Stimulated activated CD4-positive, alpha-beta T cell treated with anti-CD3 and anti-CD28 coated beads, Interleukin-4, amount 100 ng/mL, for 1 hour (primary cell): ENCODE measurements around the gene CBX4.

Source experiments
- DNase-seq: peaks from one replicate; pipeline ENCODE4 v3.0.0-alpha.2; 2020

The CBX4 gene

DNA sequence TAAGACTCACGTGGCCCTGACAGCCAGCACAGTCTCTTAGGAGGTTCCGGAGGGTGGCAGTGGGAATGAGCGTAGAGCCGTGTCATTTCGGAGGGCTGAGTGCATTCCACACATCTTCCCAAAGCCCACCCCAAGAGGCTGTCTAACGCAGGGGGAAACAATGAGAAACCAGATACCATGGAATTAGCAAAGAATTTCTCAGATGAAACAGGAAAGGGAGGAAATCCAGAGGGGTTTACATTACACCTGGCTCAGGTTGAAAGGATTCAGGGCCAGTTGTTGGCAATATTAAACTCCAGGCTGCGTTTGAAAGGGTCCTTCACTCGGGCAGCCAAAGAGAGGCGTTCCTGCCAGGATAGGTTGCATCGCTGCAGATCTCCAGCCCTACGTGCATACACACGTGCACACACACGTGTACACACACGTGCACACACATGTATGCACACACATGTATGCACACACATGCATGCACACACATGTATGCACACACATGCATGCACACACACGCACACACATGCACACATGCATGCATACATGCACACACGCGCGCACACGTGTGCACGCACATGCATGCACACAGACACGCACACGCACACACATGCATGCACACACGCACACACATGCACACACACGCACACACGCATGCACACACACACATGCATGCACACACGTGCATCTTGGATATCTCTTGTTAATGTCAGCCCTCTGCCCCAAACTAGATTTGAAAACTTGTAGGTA, 12.2 kb downstream of the CBX4 start:
- no peak for DNase-seq

DNA sequence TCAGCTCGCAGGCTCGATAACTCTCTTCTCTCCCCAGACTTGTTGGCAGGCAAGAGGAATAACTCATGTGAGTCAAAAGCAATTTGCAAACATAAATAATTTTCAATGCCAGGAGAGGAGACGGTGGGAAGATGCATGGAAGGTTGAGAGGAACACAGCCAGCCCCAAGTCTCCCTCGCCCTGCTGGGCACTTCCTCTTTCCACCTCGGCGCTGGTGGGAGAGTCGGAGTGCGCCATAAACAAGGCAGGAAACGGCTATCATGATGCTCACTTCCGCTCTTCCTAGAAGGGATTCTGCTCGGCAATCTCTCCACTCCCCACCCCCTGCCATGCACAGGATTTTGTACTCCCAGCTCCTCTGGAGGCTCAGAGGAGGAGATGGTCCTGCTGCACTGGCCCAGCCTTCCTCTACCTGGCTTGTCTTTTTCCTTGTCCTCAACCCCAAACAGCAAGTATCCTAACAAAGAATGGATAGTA, 13.0 kb downstream of the CBX4 start:
- DNase-seq: no peak

DNA sequence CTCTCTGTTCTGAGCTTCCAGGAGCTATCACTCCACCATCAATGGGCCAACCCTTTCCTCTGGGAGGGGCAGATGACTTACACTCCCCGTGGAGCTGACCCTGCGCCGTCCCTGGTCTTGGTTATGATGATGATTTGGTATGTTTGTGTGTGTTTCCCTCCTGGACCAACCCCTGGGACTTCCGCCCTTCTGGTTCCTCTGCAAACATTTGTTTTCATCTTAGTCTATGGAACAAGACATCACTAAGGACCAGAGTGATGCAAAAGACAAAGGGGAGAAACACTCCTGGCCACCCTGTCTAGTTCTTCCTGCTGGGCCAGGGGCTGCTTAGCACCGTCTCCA, 13.7 kb downstream of the CBX4 start:
- no peak for DNase-seq

DNA sequence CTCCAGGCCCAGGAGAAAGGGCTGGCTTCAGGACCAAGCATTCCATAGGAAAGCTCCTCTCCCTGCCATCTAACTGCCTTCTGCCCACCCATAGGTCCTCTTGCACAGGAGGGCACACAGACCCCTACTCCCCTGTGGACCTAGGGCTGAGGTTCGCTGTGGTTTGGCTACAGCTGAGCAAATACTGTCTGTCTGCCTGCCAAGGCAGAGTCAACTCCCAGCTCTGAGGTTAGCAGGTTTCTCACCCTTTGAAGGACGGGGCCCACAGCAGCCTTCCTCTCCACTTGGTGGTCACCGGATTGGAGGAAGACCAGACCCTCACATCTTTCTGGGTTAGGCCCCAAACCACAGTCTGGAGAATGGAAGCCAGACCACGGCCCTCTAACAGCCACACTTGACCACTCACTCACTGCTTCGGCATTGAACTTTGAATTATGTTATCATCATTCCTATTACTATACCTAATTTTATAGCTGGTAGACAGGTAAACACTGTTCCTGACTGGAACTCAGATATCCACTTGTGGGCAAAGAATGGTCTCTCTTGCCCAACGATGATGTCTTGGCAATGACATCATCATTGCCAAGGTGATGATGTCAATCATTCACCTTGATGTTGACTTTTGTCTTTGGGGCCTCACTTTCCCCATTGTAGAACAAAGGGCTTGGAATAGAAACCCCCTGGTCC, 14.2 kb downstream of the CBX4 start:
- no peak for DNase-seq

DNA sequence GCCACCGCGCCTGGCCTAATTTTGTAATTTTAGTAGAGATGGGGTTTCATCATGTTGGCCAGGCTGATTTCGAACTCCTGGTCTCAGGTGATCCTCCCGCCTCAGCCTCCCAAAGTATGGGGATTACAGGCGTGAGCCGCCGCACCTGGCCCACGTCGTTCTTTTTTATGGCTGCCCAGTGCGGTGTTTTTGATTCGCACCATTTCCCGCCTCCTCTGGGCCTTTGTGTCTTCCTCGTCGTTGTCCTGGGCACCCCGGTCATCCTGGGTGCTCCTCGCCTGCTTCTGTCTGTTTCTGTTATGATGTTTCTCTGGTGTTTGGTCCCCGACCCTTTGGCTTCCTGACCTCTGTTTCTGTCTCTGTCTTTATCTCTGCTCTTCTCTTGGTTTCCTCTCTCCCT, 15.0 kb downstream of the CBX4 start:
- no peak for DNase-seq

DNA sequence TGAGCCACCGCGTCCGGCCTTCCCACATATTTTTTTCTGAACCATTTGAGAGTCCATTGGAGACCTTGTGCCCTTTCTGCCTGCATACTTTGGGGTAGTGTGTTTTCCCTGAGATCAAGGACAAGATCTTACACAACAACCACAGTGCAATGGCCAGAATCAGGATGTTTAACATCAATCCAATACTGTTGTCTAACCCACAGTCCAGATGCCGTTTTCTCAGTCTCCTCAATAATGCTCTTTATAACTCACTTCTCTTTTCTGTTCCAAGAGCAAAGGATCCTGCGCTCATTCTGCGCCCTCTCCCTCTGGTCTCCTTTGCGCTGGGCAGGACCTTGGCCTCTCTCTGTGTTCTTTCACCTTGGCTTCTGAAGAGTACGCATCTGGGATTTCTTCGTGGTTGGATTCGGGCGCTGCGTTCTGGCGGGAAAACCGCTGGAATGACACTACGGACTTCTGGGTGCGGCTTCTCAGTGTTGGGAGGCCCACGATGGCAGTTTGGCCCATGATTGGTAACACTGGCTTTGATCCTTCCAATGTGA, 16.6 kb downstream of the CBX4 start:
- no peak for DNase-seq

DNA sequence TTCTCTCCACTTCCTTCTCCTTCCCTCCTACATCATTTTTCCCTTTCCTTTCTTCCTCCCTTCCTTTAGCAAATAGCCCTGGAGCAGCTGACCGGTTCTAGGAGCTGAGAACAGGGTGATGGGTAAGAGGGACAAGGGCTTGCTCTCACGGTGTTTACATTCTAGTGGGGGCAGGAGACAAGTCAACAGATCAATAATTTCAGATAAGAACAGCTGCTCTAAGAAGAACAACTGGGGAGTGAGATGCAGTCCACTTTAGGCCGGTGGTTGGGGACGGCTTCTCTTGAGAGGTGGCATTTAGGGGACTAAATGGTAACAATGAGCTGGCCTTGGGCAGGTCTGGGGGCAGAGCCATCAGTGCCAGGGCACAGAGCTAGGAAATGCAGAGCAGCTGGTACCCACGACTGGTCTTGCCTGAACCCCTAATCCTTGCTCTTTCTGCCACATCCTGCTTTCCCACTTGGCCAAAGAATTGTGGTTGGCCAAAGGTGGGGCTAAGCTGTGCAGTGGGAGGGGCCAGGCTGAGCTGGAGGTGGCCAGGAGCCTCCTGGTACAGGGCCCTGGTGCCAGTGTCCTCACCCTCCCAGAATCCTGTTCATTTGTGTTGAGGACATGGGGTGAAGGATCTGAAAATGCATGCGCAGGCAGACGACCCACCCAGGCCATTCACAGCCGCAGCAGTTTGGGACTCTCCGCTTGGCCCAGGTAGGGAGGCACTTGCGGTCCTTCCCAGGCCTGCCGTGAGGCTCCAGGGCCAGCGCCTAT, 17.7 kb downstream of the CBX4 start:
- no peak for DNase-seq

DNA sequence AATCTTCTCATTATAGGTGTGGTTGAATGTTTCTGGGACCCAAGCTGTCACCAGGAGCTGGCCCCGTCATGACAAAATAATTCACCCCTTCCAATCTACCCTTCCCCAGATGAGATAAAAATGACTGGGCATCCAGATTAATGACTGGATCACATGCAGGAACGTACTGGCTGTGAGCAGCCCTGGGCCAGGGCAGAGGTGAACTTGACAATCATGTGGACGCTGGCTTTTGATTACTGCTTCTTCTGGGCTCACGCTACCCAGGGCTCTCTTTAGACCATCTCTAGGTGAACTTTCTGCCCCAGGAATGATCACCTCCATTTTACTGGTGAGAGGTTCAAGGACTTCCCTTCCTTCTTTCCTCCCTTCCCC, 18.3 kb downstream of the CBX4 start:
- DNase-seq: no peak

DNA sequence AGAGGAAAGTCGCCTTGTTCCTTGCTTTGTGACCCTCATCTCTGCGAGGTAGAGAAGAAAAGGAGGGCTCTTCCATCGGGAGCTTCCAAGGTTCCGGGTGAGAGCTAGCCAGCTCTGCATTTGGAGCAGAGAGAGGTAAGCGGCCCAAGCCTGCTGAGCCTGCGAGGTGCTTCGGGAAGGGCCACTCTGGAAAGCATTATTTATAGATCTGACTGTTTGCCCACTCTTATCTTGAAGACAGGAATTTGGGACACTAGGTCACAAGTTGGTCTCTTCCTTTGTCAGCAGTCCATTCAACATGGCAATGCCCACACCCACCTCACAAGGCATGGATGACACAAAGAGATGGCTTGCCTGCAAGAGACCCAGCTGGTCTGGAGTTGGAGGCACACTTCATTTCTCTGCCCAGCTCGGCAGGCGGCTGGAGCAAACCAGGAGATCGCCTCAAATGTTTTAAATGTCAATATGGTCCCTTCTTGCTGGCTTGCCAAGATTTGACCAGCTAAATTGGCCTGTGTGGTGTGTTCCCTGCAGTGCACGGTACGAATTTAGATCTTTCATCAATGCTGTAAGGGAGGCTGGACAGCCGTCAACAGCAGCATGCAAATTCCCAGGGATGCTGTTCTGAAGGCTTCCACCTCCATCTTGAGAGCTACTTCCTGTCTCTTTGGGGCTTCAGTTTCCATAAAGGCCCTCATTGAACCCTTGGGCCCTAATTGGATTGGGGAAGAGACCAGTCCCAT, 19.5 kb downstream of the CBX4 start:
- no peak for DNase-seq

DNA sequence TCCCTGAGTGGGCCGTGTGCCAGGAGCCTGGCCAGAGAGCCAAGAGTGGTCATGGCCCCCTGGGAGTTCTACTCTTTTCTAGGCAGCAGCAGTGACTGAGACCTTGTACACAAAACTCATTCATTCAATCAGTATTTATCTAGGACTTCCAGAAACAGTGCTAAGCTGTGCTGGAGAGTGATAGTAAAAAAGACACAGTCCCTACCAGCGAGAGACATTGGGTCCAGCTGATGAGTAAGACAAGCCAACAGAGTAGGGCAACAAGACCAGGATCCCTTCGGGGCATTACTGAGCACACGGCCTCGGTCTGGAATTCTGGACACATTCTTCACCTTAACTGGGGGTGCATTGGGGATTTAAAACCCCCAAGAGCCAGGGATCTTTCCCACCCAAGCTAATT, 20.2 kb downstream of the CBX4 start:
- DNase-seq: no peak

DNA sequence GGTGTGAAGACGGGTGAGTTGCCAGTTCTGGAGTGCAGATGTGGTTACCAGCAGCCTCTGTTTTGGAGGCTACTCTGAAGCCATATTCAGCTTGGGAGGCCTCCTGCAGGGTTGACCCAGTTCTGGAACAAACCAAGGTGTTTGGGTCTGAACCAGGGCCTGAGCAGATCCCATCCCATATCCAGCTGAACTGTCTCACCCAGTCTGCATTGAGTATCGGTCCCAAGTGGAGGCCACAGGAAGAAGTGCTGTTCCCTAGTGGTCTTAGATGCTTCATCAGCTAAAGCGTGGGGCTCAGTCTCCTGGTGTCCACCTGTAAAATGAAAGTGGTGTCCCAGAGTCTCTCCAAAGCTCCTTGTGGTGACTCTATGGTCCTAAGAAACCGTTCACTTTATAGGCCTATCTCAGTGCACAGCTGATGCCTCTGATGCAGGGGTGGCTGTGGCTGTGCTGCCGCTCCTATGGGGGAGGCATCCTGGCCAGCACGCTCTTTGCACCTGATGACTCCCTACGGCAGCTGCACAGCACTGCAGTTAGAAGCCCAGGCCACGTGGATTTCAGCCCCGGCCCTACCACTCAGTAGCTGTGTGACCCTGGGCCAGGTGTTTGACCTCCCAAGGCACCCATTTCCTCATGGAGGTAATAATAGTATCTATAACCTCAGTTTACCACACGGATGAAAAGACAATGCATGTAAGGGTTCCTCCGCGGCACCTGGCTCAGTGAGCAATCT, 21.0 kb downstream of the CBX4 start:
- DNase-seq: no peak

DNA sequence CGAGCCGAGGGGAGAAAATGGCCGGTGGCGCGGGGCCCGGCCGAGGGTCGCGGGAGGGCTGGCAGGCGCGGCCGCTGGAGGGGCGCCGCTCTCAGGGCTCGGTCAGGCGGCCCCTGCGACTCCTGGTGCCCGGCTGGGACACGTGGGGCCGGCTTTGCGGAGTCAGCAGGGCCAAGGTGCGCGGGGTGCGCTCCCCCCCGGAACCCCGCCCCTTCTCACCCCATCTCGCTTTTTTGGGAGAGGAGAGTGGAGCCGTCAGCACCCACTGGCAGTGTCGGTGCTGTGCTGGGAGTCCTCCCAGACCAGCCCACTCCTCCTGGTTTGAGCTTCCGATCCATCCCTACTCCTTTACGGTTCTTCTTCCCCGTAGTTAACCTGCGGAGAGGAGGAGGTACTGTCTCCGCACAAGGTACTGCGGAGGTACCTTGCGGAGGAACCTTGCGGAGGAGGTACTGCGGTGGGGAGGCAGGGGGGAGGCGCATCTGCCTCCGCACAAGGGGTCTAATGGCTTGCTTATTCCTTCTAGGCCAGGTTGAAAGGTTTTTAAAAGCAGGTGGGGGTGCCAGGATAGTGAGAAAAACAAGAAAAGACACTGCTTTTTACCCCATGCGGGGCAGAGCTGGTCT, 23.3 kb downstream of the CBX4 start:
- no peak for DNase-seq

DNA sequence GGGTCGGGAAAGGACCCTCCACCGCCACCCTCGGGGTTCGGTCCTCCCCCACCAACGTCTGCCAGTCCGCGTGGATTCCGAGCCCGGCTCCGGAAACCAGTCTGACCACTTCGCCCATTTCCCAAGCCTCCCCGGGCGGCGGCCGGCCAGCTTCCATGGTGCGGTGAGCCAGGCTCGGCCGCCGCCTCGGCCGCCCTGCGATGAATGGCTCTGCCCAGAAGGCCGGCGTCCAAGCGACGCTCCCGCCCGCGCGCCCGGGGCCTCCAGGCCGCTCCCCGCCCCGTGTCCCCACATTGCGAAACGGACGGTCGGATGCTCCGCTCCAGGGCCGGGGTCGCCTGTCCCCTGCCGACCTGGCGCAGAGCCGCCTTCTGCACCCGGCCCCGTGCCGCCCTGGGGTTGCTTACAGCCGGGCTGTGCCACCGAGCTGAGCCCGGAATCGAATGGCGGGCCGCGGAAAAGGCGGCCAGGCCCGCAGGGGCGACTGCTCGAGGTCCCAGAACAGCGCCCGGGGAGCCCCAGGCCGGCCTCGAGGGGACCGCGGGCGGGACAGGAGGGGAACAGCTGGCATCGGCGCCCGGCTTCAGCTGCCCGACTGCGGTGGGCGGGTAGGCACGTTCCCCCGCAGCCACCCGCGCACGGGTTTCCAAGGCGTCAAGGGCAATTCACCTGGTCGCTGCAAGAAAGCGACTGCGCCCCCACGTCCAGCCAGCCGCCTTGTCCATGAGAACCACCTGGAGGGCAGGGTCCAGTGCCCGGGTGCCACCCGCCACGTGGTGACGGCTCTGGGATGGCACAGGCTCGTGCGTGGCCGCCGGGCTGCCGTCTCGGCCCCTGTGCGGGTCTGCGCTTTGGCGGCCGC, 24.0 kb downstream of the CBX4 start:
- no peak for DNase-seq

DNA sequence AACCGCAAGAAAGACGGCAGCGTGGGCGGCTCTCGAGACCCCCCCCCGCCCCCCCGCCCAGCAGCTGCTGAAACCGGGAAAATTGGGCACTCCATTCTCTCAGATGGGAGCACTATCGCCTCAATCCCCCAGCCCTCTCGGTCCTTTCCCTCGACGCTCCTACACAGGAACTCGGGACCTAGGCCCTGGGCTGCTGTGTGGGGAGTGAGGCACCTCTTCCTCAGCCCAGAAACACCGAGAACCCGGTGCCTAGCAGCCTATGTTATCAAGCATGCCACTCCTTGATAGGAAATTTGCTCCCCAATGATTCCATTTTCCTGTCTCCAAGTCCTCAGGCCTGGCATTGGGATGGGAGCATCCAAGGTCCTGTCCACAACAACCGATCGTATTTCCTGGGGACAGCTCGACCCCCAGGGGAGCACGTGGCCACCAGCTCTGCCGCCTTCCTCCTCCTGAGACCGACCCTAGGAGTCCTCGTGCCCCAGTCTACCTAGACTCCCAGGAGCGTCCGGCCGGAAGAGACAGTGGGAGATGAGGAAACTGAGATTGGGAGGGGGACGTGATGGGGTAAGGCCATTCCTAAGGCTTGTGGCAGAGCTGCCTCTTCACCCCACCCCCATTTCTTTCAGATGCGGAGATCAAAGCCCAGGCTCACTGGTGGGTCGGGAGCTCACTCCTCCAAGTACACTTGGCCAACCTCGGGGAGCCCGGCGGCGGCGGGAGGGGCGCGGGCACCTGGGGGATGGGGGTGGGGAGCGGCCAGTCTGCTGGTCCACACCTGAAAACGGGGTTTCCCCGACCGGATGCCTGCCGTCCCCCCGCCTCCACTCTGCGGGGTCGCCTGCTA, 24.9 kb downstream of the CBX4 start:
- no peak for DNase-seq

DNA sequence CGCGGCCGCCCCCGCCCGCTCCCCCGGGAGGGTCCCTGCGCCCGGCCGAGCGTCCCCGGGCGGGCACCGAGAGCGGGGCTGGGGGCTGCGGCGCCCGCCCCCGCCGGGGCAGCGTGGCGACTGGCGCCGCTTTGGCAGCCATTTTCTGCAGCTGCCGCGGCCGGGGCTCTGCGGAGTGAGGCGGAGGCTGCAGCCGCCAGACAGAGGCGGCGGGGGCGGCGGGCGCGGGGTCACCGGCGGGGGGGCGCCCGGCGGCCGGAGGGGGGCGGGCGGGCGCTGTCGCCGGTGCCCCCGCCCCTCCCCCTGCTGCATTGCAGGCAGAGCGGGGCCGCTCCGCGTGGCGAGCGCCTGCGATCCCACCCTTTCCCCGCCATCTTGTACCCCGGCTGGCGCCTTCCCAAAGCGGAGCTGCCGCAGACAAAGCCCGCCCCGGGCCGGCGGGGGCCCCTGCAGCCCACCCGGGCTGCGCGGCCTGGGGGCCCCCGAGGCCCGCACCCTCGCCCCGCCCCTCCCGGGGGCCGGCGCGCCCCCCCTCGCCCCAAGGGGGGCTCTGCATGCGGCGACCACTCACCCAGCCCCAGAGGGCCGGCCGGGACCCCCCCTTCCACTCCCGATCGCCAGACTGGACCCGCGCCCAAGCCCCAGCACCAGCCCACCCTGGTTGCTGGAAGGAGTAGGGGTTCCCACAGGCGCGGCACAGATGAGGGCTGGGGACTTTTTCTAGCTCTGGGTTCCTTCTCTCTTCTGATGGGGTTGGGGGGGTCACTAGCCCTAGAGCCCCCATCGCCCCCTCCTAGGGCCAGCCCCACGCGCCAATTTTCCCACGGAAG, 25.7 kb downstream of the CBX4 start:
- DNase-seq: no peak

DNA sequence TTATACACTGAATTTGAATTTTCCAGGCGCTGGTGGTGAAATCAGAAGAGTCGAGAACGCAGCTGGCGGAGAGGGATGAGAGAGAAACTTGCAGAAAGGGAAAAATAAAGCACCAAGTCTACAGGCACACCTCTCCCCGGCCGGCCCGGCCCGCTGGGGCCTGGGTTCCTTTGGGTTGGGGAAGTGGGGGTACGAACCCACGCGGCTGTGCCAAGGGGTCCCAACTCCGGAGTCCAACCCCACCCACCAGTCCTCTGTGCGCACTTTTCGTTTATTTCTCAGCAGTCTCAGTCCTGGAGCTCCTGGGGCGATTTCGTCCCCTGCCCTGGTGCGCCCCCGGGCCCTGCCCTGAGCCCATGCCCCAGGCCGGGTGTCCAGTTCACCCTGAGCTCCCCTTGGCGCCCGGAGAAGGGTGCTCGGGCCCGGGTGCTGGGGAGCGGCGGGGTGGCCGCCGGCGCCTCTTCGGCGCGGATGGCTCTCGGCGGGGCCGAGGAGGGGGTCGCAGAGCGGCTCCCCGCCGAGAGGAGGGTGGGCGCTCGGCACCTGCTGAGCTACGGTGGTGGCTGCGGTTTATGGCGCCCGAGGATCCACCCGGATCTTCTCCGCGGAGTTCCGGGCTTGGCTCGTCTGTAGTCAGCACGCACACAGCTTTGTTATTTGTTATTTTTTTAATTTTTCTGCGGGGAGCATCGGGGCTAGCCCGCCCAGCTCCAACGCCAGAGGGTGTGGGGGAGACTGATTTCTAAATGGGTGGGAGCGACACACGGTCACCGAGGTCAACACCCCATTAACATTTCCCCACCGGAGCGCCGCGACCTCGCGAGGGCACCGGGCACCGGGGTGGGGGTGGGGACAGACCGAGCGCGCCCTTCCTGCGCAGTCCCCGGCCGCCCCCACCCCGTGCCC, 26.6 kb downstream of the CBX4 start:
- DNase-seq: no peak

DNA sequence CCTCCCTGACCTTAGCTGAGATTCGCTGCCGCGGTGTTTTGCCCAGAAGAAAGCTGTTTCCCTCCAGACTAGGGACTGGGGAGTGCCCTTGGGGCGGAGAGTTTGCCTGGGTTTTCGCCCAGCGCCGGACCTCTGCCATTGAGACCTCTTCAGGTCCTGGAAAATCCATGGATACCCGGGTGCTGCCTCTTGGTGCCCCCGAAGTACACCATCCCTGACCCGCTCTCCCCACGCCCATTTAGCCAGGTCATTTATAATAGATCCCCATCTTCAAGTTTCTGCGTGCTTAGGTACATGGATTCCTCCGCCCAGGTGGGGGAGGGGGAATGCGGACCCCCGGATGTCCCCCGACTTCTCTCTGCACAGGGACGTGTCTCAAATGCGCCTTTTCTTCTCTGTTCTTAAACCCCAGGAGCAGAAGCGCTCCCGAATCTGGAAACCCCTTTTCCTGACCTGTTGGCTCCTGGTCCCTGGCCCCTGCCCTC, 27.3 kb downstream of the CBX4 start:
- DNase-seq: no peak
